ENCODE measurements around the gene SPATC1L. TPM values are rescaled to one million over a fixed set of nuclear protein-coding genes. Genes with fewer than 3 reads are reported as not detected.

SPATC1L gene
- total and polyA plus RNA-seq, 2 of the 8 experiments (the other 6 are each of a cell fraction or from before 2014, with no cell fraction given): 24.9 to 50.0 TPM

GRCh38 chr21:46229133-46229922 lies 45.1 kb upstream of the SPATC1L start (continued):
- TF ChIP-seq CEBPB (IDR thresholded peaks at IDR 0.05; ENCODE audit: low read depth, low read length) (no peak), MAX (IDR thresholded peaks at IDR 0.05) (peak; percentile 95), ASH2L (IDR thresholded peaks at IDR 0.05; ENCODE audit: low read length) (peak; percentile 45), POLR2A (IDR thresholded peaks at IDR 0.05; ENCODE audit: control extremely low read depth in 1 of 2, low read depth in 2 of 2, low read length in 2 of 2) (no peak; a peak in 1 of 3 replicates), YY1 (IDR thresholded peaks at IDR 0.05; ENCODE audit: low read depth, low read length) (0 out of 2 replicates have a peak, but pooled peaks have one; percentile 14), CTBP2 (IDR thresholded peaks at IDR 0.05; ENCODE audit: borderline replicate concordance, insufficient read depth, insufficient read length, low read length) (no peak), KDM4A (IDR thresholded peaks at IDR 0.05; ENCODE audit: low read depth, low read length, severe bottlenecking) (peak; percentile 94), RXRA (IDR thresholded peaks at IDR 0.05; ENCODE audit: insufficient read depth, low read depth, low read length) (no peak), TAF1 (IDR thresholded peaks at IDR 0.05; ENCODE audit: low read depth, low read length) (peak; percentile 35; the same call in 1 of the 2 replicates), TEAD4 (IDR thresholded peaks at IDR 0.05; ENCODE audit: low read depth, low read length) (no peak), MAFK (IDR thresholded peaks at IDR 0.05; ENCODE audit: low read depth, low read length) (no peak), EP300 (IDR thresholded peaks at IDR 0.05; ENCODE audit: borderline replicate concordance in 1 of 2, low read depth in 2 of 2, low read length in 2 of 2) (no peak)
